Neural cell (in vitro differentiated cells): ENCODE data around the gene PCDHGA11. TPM values are rescaled to one million over a fixed set of nuclear protein-coding genes. Genes with fewer than 3 reads are reported as not detected.
"Not testable (repeated sequence)": the region's sequence is repeated elsewhere in the genome, so short reads cannot be mapped to it uniquely, and the experiment has no call there.

Experiments used
- H2AFZ ChIP-seq: fragments of 200-600, 300-800 bp; sonication (generic), shearing (Covaris generic); 2 replicates; pipeline ENCODE4 v1.6.0; 2014; ENCODE audit warnings: low read depth, mild to moderate bottlenecking, antibody characterized with exemption, low read length, moderate library complexity
- H3F3A ChIP-seq: fragments of 200-600 bp; shearing (Covaris generic); 2 replicates; pipeline ENCODE4 v1.6.1; 2016; ENCODE audit warnings: mild to moderate bottlenecking, moderate library complexity, mixed read lengths, antibody characterized with exemption, low read length; ENCODE audit not compliant: insufficient read depth, poor library complexity, severe bottlenecking
- H3K27ac ChIP-seq: fragments of 200-600, 300-800 bp; sonication (generic), shearing (Covaris generic); 2 replicates; pipeline ENCODE4 v1.5.1; 2014; ENCODE audit warnings: mild to moderate bottlenecking, low read length, moderate library complexity
- H3K27me3 ChIP-seq: fragments of 300-800, 200-600 bp; sonication (generic), shearing (Covaris generic); 2 replicates; pipeline ENCODE4 v1.6.0; 2014; ENCODE audit warnings: mild to moderate bottlenecking, low read depth, low read length, moderate library complexity; ENCODE audit not compliant: insufficient read depth
- H3K36me3 ChIP-seq: fragments of 300-800, 200-600 bp; sonication (generic), shearing (Covaris generic); 2 replicates; pipeline ENCODE4 v1.5.1; 2014; ENCODE audit warnings: mild to moderate bottlenecking, antibody characterized with exemption, low read length, moderate library complexity; ENCODE audit not compliant: insufficient read depth
- H3K4me2 ChIP-seq: fragments of 300-800, 200-600 bp; sonication (generic), shearing (Covaris generic); 2 replicates; pipeline ENCODE4 v1.6.0; 2014; ENCODE audit warnings: mild to moderate bottlenecking, low read length
- H3K4me3 ChIP-seq: fragments of 300-800, 200-600 bp; sonication (generic), shearing (Covaris generic); 2 replicates; pipeline ENCODE4 v1.5.1; 2014; ENCODE audit warnings: mild to moderate bottlenecking, low read length, moderate library complexity
- H3K79me2 ChIP-seq: fragments of 200-600 bp; shearing (Covaris generic); replicated peaks from 2 replicates; pipeline ENCODE4 v1.6.0; 2014; ENCODE audit warnings: mild to moderate bottlenecking, low read length, moderate library complexity; ENCODE audit not compliant: insufficient read depth
- H3K9ac ChIP-seq: fragments of 300-800, 200-600 bp; sonication (generic), shearing (Covaris generic); 2 replicates; pipeline ENCODE4 v1.6.1; 2016; ENCODE audit warnings: mild to moderate bottlenecking, low read length, mixed read lengths
- H3K9me2 ChIP-seq: fragments of 200-600 bp; shearing (Covaris generic); 2 replicates; pipeline ENCODE4 v1.6.1; 2016; ENCODE audit warnings: mild to moderate bottlenecking, low read length, mixed read lengths; ENCODE audit not compliant: insufficient read depth
- H3K9me3 ChIP-seq: fragments of 200-600, 300-800 bp; sonication (generic), shearing (Covaris generic); 2 replicates; pipeline ENCODE4 v1.6.1; 2016; ENCODE audit warnings: mild to moderate bottlenecking, mixed run types, low read length, moderate library complexity, mixed read lengths
- H4K20me1 ChIP-seq: fragments of 200-600 bp; shearing (Covaris generic); 2 replicates; pipeline ENCODE4 v1.6.1; 2016; ENCODE audit warnings: mild to moderate bottlenecking, mixed run types; ENCODE audit not compliant: insufficient read depth
- CTCF ChIP-seq: fragments of 450-650 bp; IDR thresholded peaks from 2 replicates; pipeline ENCODE4 v1.5.1; 2014; ENCODE audit warnings: antibody characterized with exemption, mild to moderate bottlenecking, moderate library complexity; ENCODE audit not compliant: poor library complexity, severe bottlenecking
- EP300 ChIP-seq: fragments of 450-650 bp; conservative IDR thresholded peaks from 2 replicates; pipeline ENCODE4 v1.6.1; 2014; ENCODE audit warnings: antibody characterized with exemption, mild to moderate bottlenecking, moderate library complexity; ENCODE audit not compliant: poor library complexity, severe bottlenecking
- EZH2 ChIP-seq: fragments of 200-600, 300-800 bp; shearing (Covaris generic), sonication (generic); IDR thresholded peaks from 2 replicates; pipeline ENCODE4 v1.6.1; 2014; ENCODE audit warnings: antibody characterized with exemption, low read length, borderline replicate concordance, mild to moderate bottlenecking; ENCODE audit not compliant: insufficient read depth, poor library complexity, severe bottlenecking
- MXI1 ChIP-seq: fragments of 450-650 bp; conservative IDR thresholded peaks from 2 replicates; pipeline ENCODE4 v1.6.1; 2014; ENCODE audit warnings: antibody characterized with exemption, mild to moderate bottlenecking; ENCODE audit not compliant: poor library complexity, severe bottlenecking
- POLR2AphosphoS5 ChIP-seq: IDR thresholded peaks from 2 replicates; pipeline ENCODE4 v1.6.1; 2012
- RAD21 ChIP-seq: fragments of 450-650 bp; conservative IDR thresholded peaks from 2 replicates; pipeline ENCODE4 v1.6.1; 2014; ENCODE audit warnings: antibody characterized with exemption, mild to moderate bottlenecking, moderate library complexity
- REST ChIP-seq: IDR thresholded peaks from 2 replicates; pipeline ENCODE4 v1.6.1; 2012; ENCODE audit warnings: borderline replicate concordance
- SMC3 ChIP-seq: fragments of 450-650 bp; conservative IDR thresholded peaks from 2 replicates; pipeline ENCODE4 v1.6.1; 2014; ENCODE audit warnings: antibody characterized with exemption, mild to moderate bottlenecking, moderate library complexity; ENCODE audit not compliant: poor library complexity
- TAF1 ChIP-seq: IDR thresholded peaks from 2 replicates; pipeline ENCODE4 v1.6.1; 2012; ENCODE audit warnings: low read depth
- polyA plus RNA-seq: library from polyadenylated mRNA; depleted of rRNA; stranded (reverse); fragments of >200 nt; gene quantifications from 2 replicates; pipeline ENCODE4 v1.2.3, GENCODE V29; 2014

The PCDHGA11 gene
- polyA plus RNA-seq, 1 donor from 2014 or later: 0.32 TPM

GRCh38 chr5:141403387-141403786 lies 17.5 kb upstream of the PCDHGA11 start:
- no peak for TF ChIP-seq REST
- TF ChIP-seq RAD21: no peak
- no peak for TF ChIP-seq MXI1
- no peak for TF ChIP-seq POLR2AphosphoS5
- TF ChIP-seq CTCF: no peak
- no peak for TF ChIP-seq EP300
- TF ChIP-seq SMC3: no peak
- TF ChIP-seq TAF1: no peak
- no peak for TF ChIP-seq EZH2
- H4K20me1 ChIP-seq: no peaks in the 10 kb centered on the region
- H3K4me3 ChIP-seq: no peak overlapping the region
- no peaks in the 10 kb centered on the region for H3K27me3 ChIP-seq
- no peak overlapping the region for H3K27ac ChIP-seq
- peaks cover 4% of the 10 kb centered on the region for H3F3A ChIP-seq
- H2AFZ ChIP-seq: no peak overlapping the region
- no peaks in the 10 kb centered on the region for H3K79me2 ChIP-seq
- peaks cover 7% of the 10 kb centered on the region for H3K36me3 ChIP-seq
- H3K9me2 ChIP-seq: no peaks in the 10 kb centered on the region
- peaks cover 34% of the 10 kb centered on the region for H3K9me3 ChIP-seq
- H3K4me2 ChIP-seq: no peak overlapping the region
- H3K9ac ChIP-seq: no peak overlapping the region

- Histone ChIP-seq H3K79me2 (peaks cover 29% of the 10 kb centered on the region), H2AFZ (peak within 1 kb of the TSS; percentile 25), H3K27ac (peak within 1 kb of the TSS; percentile 86), H3K4me2 (peak within 1 kb of the TSS; percentile 48), H3K36me3 (peaks cover 31% of the 10 kb centered on the region), H3K9me3 (peaks cover 44% of the 10 kb centered on the region), H3K9ac (peak within 1 kb of the TSS; percentile 71), H3K4me3 (peak within 1 kb of the TSS; percentile 66)
- H3F3A ChIP-seq, H3K27me3 ChIP-seq, H3K9me2 ChIP-seq, H4K20me1 ChIP-seq: not testable (repeated sequence)
- peak; percentile 86 for TF ChIP-seq CTCF
- TF ChIP-seq RAD21: peak; percentile 88
- TF ChIP-seq REST: peak; percentile 78
- peak; percentile 33 for TF ChIP-seq TAF1
- peak; percentile 50 for TF ChIP-seq POLR2AphosphoS5
- peak; percentile 80 for TF ChIP-seq SMC3
Measured at GRCh38 chr5:141407790-141408505, 12.9 kb upstream of the PCDHGA11 start, which contains the start of gene PCDHGB6. TSS of gene PCDHGB6 (plus strand) at chr5:141408021. CDS start at chr5:141408203, 182 bp downstream.
